ENCODE measurements around the gene CGREF1. TPM values are rescaled to one million over a fixed set of nuclear protein-coding genes. Genes with fewer than 3 reads are reported as not detected.

The CGREF1 gene
- total RNA-seq, 4 donors from 2014 or later = 4.0 to 8.5 (median 6.2) TPM

DNA sequence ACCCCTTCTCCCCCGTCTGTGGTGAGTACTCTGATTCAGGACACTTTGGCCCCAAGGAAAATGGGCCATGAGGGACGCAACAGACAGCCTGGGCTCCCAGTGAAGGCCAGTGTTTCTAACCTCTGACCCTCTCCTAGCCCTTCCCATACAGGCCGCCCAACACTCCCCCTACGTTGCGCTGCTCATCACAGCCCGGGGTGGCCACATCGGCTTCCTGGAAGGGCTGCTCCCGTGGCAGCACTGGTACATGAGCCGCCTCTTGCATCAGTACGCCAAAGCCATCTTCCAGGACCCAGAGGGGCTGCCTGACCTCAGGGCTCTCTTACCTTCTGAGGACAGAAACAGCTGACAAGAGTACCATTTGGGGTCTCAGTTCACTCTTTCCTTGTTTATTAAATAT is 11.5 kb upstream of the CGREF1 start:
- TF ChIP-seq, protein P1, sequence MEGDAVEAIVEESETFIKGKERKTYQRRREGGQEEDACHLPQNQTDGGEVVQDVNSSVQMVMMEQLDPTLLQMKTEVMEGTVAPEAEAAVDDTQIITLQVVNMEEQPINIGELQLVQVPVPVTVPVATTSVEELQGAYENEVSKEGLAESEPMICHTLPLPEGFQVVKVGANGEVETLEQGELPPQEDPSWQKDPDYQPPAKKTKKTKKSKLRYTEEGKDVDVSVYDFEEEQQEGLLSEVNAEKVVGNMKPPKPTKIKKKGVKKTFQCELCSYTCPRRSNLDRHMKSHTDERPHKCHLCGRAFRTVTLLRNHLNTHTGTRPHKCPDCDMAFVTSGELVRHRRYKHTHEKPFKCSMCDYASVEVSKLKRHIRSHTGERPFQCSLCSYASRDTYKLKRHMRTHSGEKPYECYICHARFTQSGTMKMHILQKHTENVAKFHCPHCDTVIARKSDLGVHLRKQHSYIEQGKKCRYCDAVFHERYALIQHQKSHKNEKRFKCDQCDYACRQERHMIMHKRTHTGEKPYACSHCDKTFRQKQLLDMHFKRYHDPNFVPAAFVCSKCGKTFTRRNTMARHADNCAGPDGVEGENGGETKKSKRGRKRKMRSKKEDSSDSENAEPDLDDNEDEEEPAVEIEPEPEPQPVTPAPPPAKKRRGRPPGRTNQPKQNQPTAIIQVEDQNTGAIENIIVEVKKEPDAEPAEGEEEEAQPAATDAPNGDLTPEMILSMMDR (IDR thresholded peaks at IDR 0.05; ENCODE audit: low read depth) = no peak

DNA sequence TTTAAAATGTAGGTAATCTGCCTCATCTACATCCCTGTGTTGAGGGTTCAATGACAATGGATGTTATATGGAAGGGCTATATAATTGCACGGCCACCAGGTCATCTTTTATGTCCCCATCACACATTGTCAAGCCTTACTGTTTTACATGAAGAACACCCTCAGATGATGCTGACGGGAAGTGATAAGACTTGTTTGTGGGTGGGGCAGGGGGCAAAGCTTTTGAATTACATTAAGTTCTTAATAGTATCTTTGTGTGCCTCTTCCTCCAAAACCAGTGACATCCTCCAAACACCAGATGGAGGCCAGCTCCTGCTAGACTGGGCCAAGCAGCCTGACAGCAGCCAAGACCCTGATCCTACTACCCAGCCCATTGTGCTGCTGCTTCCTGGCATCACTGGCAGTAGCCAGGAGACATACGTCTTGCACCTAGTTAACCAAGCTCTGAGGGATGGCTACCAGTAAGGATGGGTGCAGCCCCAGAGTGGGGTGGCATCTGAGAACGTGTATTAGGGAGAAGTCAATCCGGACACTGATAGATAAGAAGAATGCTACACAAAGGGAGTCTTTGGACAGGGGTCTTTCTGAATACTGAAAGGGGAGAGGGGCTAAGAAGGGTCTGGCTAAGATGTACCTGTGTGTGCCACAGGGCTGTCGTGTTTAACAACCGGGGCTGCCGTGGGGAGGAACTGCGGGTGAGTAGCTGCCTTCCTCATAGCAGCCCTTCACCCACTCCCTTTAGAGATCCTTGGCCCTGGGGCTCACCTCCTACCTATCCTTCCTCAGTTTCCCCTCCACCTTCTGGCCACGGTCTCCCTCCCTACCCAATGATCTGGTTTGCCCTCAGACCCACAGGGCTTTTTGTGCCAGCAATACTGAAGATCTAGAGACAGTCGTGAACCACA is 10.0 kb upstream of the CGREF1 start:
- TF ChIP-seq, protein P1 (IDR thresholded peaks at IDR 0.05; ENCODE audit: low read depth) = no peak

DNA sequence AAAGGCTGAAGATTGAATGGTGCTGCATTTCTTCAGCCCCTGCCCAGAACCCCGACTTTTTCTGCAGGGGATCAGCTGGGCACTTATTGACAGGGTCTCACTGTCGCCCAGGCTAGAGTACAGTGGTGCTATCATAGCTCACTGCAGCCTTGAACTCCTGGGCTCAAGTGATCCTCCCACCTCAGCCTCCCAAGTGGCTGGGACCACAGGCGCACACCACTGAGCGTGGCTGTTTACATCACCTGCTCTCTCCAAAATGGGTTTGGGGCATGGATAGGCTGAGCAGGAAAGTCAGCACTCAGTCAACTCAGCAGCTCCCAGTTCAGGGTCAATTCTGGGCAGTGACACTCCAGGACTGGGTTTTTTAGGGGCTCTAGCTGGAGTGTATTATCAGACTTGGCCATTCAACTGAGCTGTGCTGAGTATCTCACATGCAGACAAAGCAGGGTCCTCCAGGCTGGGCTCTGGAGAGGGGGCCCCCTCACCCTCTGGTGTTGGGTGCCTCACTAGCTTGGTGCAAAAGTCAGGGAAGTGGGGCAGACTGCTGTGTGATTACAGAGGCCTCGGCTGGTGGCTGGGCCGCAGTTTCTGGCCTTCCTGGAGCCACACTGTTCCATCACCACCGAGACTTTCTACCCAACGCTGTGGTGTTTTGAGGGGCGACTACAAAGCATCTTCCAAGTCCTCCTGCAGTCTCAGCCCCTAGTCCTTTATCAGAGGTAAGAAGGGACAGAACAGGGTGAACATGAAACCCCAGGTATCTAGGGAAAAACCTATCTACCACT is 9.1 kb upstream of the CGREF1 start:
- TF ChIP-seq, protein P1 (IDR thresholded peaks at IDR 0.05; ENCODE audit: low read depth) = no peak

DNA sequence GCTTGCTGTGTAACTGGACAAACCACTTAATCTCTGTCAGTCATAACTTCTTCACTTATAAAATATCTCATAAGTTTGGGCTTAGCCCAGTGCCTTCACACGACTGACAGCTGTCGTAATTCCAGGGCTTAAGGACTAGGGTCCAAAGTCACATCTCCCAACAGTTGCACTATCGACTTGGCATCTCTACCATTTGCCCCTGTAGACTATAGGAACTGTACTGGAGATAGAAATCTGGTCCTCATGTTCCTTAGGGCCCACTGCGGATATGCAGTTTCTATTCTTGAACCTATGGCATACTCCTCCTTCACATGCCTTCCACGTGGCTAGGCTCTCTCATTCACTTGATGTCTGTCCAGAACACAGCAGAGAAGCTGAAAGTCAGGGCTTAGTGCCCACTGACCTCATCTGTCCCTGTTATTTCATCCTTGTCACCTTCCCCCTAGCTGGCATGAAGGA is 7.4 kb upstream of the CGREF1 start:
- TF ChIP-seq, protein P1 (IDR thresholded peaks at IDR 0.05; ENCODE audit: low read depth) = no peak

DNA sequence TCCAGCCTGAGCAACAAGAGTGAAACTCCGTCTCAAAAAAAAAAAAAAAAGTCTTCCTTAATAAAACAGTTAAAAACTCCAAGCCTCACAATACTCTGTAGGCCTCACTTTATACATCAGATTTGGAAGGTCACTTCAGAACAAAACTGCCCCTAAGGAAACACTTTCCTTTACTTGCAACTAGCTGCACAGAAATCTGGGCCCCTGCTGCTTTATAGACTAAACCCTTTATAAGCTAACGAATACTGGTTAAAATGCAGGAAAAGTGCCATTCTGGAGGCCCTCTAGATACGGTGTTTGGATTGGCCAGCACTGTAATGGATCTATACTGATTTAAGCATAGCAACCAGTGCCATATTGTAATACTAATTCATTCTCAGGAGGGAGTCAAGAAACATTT is 6.2 kb upstream of the CGREF1 start:
- TF ChIP-seq, protein P1 (IDR thresholded peaks at IDR 0.05; ENCODE audit: low read depth) = no peak

DNA sequence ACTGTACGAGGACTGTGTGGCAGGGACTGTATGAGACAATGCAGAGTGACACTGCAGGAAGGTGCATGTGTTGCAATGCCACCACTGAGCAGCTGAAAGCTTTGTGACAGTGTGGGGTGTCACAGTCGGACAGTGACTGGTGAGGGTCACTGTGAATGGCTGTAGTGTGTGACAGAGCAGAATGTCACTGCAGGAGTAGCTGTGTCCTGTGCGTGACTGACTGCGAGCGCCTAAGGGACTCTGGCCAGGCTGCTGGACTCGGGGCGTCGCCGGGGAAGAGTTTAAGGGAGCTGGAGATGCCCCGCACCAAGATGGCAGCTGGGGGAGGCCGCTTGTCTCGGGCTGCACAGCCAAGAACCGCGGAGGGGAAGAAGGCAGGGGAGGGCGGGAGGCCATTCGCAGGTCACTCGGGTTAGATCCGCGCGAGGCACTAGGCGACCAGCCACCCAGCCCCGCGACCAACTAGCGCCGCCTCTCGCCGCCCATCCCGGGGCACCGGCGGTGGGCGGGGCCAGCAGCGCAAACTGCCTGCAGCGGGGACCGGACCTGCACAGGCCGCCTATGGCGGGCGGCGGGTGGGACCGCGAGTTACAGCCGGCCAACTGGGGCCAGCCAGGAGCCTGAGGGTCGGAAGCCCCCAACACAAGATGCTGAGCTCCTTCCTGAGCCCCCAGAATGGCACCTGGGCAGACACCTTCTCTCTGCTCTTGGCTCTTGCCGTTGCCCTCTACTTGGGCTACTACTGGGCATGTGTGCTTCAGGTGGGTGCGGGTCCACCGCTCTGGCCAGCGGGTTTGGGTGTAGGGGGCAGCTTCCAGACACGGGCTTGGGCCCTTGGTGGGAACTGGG is 4.6 kb upstream of the CGREF1 start, which contains the start of gene ABHD1:
Gene ABHD1 (plus strand): TSS at position 514 of the 849 bp plus-strand sequence. CDS start 134 bp downstream, at position 648.
- TF ChIP-seq, protein P1 (IDR thresholded peaks at IDR 0.05; ENCODE audit: low read depth) = no peak

Data from subcutaneous adipose tissue (tissue), 4 donors.